ENCODE results near the gene PRCC. TPM values are rescaled to one million over a fixed set of nuclear protein-coding genes. Genes with fewer than 3 reads are reported as not detected.

PRCC gene
- total and polyA plus RNA-seq, 2 of the 13 experiments (the other 11 are each of a cell fraction or from before 2014, with no cell fraction given), result 24.2 to 40.5 TPM

GRCh38 chr1:156728599-156729462 lies 38.5 kb upstream of the PRCC start, which contains the start of gene ISG20L2 (continued):
- TF ChIP-seq ZBTB25 (CRISPR knock-in tag; IDR thresholded peaks at IDR 0.05), result 0 out of 2 replicates have a peak, but pooled peaks have one; percentile 28
- TF ChIP-seq KLF15 (CRISPR knock-in tag; IDR thresholded peaks at IDR 0.05; ENCODE audit: borderline replicate concordance), result no peak
- 0 out of 2 replicates have a peak, but pooled peaks have one; percentile 38 for TF ChIP-seq ZNF598 (CRISPR knock-in tag; IDR thresholded peaks at IDR 0.05; ENCODE audit: borderline replicate concordance)
- TF ChIP-seq ZNF703 (CRISPR knock-in tag; IDR thresholded peaks at IDR 0.05; ENCODE audit: borderline replicate concordance), result no peak
- TF ChIP-seq SOX13 (IDR thresholded peaks at IDR 0.05), result no peak
- no peak for TF ChIP-seq SOX13 (CRISPR knock-in tag; conservative IDR thresholded peaks at IDR 0.05 in 1 of 2, IDR thresholded peaks at IDR 0.05 in 1 of 2)
- TF ChIP-seq ZNF512B (CRISPR knock-in tag; IDR thresholded peaks at IDR 0.05; ENCODE audit: borderline replicate concordance), result no peak
- no peak for TF ChIP-seq KIAA2018 (CRISPR knock-in tag; IDR thresholded peaks at IDR 0.05; ENCODE audit: borderline replicate concordance)
- no peak for TF ChIP-seq MIXL1 (CRISPR knock-in tag; IDR thresholded peaks at IDR 0.05)
- TF ChIP-seq ZNF883 (CRISPR knock-in tag; IDR thresholded peaks at IDR 0.05; ENCODE audit: not compliant biosample characterization), result no peak
- no peak for TF ChIP-seq SMAD9 (CRISPR knock-in tag; IDR thresholded peaks at IDR 0.05)
- no peak for TF ChIP-seq ZNF138 (CRISPR knock-in tag; IDR thresholded peaks at IDR 0.05; ENCODE audit: low read depth)
- TF ChIP-seq ZZZ3 (CRISPR knock-in tag; IDR thresholded peaks at IDR 0.05; ENCODE audit: borderline replicate concordance), result no peak
- TF ChIP-seq ARHGAP35 (CRISPR knock-in tag; IDR thresholded peaks at IDR 0.05; ENCODE audit: borderline replicate concordance), result no peak
- TF ChIP-seq CENPT (CRISPR knock-in tag; IDR thresholded peaks at IDR 0.05; ENCODE audit: low read depth), result no peak
